Measurements from ENCODE around the gene RAD23B.

The RAD23B gene

GRCh38 chr9:107355394-107355793 lies 72.3 kb downstream of the RAD23B start:
- DNase-seq (ENCODE audit: low spot score), result no peak
- H3K27ac ChIP-seq, result no peak overlapping the region
- TF ChIP-seq CTCF (conservative IDR thresholded peaks at IDR 0.05; ENCODE audit: low read depth), result no peak
- ChIA-PET POLR2A (ENCODE audit: low non-redundant PET) (no interaction called here), CTCF (interaction anchor here (0.5 to 0.9 kb wide), 2 partner anchors 14 to 23 kb away, joined by 3 to 4 read pairs; no protein-coding TSS in a partner anchor)

- ChIA-PET POLR2A (ENCODE audit: low non-redundant PET) (no interaction called here), CTCF (interaction anchor here (0.9 kb wide), 1 partner anchor 18 kb away, joined by 3 read pairs; no protein-coding TSS in a partner anchor)
- TF ChIP-seq CTCF (conservative IDR thresholded peaks at IDR 0.05; ENCODE audit: low read depth), result no peak
- no peak for DNase-seq (ENCODE audit: low spot score)
- H3K27ac ChIP-seq, result no peak overlapping the region
Measured at GRCh38 chr9:107358986-107359385, 75.9 kb downstream of the RAD23B start.

- ChIA-PET POLR2A (ENCODE audit: low non-redundant PET) (no interaction called here), CTCF (interaction anchor here (0.9 kb wide), 1 partner anchor 19 kb away, joined by 3 read pairs; no protein-coding TSS in a partner anchor)
- DNase-seq (ENCODE audit: low spot score), result no peak
- no peak overlapping the region for H3K27ac ChIP-seq
- TF ChIP-seq CTCF (conservative IDR thresholded peaks at IDR 0.05; ENCODE audit: low read depth), result no peak
Measured at GRCh38 chr9:107360098-107360497, 77.0 kb downstream of the RAD23B start.

GRCh38 chr9:107361816-107362215 lies 78.7 kb downstream of the RAD23B start:
- ChIA-PET POLR2A (ENCODE audit: low non-redundant PET) (no interaction called here), CTCF (interaction anchor here (0.6 kb wide), 1 partner anchor 64 kb away, joined by 4 read pairs; no protein-coding TSS in a partner anchor)
- no peak overlapping the region for H3K27ac ChIP-seq
- no peak for TF ChIP-seq CTCF (conservative IDR thresholded peaks at IDR 0.05; ENCODE audit: low read depth)
- DNase-seq (ENCODE audit: low spot score), result no peak

GRCh38 chr9:107363516-107364152 lies 80.6 kb downstream of the RAD23B start:
- DNase-seq (ENCODE audit: low spot score), result no peak
- CTCF ChIA-PET, result interaction anchor here (0.6 kb wide), 1 partner anchor 429 kb away, joined by 4 read pairs; no protein-coding TSS in a partner anchor
- POLR2A ChIA-PET (ENCODE audit: low non-redundant PET), result no interaction called here
- H3K27ac ChIP-seq, result no peak overlapping the region
- TF ChIP-seq CTCF (conservative IDR thresholded peaks at IDR 0.05; ENCODE audit: low read depth), result no peak

GRCh38 chr9:107367727-107368502 lies 84.8 kb downstream of the RAD23B start:
- CTCF ChIA-PET, result interaction anchor here (0.6 to 1.2 kb wide), 3 partner anchors 17 to 641 kb away, joined by 3 to 7 read pairs (median 3); no protein-coding TSS in a partner anchor
- DNase-seq (ENCODE audit: low spot score), result no peak
- POLR2A ChIA-PET (ENCODE audit: low non-redundant PET), result no interaction called here
- TF ChIP-seq CTCF (conservative IDR thresholded peaks at IDR 0.05; ENCODE audit: low read depth), result no peak
- no peak overlapping the region for H3K27ac ChIP-seq

All from RWPE1 (cell line).